HepG2 (cell line): ENCODE measurements around the gene SLC12A2. TPM values are rescaled to one million over a fixed set of nuclear protein-coding genes. Genes with fewer than 3 reads are reported as not detected.

ENCODE experiments used
- ATAC-seq: fragments of 200-7000 bp; cut with Tn5 transposase; 3 replicates; pipeline ENCODE4 v1.9.1; 2020; ENCODE audit warnings: mild to moderate bottlenecking, moderate library complexity
- BruUV-seq: library from RNA; stranded (reverse); fragments of 400-500 nt; replicated peaks from 2 replicates; lab custom pipeline; 2021; lab: Mats Ljungman, UMichigan
- CTCF ChIA-PET: fragments of 300-600 bp; formaldehyde crosslinking; extraction: SDS; loops from one replicate; lab custom pipeline; 2021; ENCODE audit warnings: low total read pairs, inconsistent platforms, low intra/inter-chr PET ratio; lab: Yijun Ruan, JAX
- POLR2A ChIA-PET: fragments of 350-600 bp; sonication (Branson Sonifier 250); formaldehyde crosslinking; loops from one replicate; lab custom pipeline; 2020; ENCODE audit warnings: antibody characterized with exemption, inconsistent platforms; lab: Yijun Ruan, JAX
- DNase-seq: peaks from one replicate; pipeline ENCODE4 v3.0.0-alpha.2; 2015; ENCODE audit warnings: low spot score
- FAIRE-seq: peaks from 3 replicates; lab custom pipeline; 2011; peaks lifted over from hg19 to GRCh38; lab: Jason Lieb, UNC
- H2AFZ ChIP-seq: one replicate; pipeline ENCODE4 v1.6.1; 2011; ENCODE audit warnings: low read length, inconsistent platforms
- H3K27ac ChIP-seq: fragments of 300-600 bp; 3 replicates; pipeline ENCODE4 v1.8.0; 2011; ENCODE audit warnings: mixed run types, mild to moderate bottlenecking, mixed read lengths, low read length, inconsistent platforms; ENCODE audit not compliant: insufficient read depth; ENCODE audit errors: extremely low read length
- H3K27me3 ChIP-seq, 2 experiments: fragments of 200-600 bp in 1 of 2; 2 replicates in 1 of 2; 3 replicates in 1 of 2; pipeline versions ENCODE4 v1.6.0 to v1.8.0; 2011; ENCODE audit warnings: low read length in 2 of 2, mild to moderate bottlenecking in 2 of 2, moderate library complexity in 2 of 2, inconsistent platforms in 1 of 2; ENCODE audit not compliant: insufficient read depth in 2 of 2, control insufficient read depth in 1 of 2
- H3K36me3 ChIP-seq, 2 experiments: fragments of 200-600 bp in 1 of 2; replicated peaks in 1 of 2; 2 replicates in 1 of 2; 3 replicates in 1 of 2; pipeline versions ENCODE4 v1.5.1 to v1.8.0; 2011; ENCODE audit warnings: low read length in 2 of 2, inconsistent platforms in 1 of 2; ENCODE audit not compliant: insufficient read depth in 2 of 2, control insufficient read depth in 1 of 2
- H3K4me1 ChIP-seq: 2 replicates; pipeline ENCODE4 v1.5.1; 2012; ENCODE audit warnings: low read length, inconsistent platforms; ENCODE audit not compliant: insufficient read depth
- H3K4me2 ChIP-seq: 2 replicates; pipeline ENCODE4 v1.6.0; 2011; ENCODE audit warnings: low read depth, low read length, inconsistent platforms
- H3K4me3 ChIP-seq, 3 experiments: fragments of 200-600 bp in 1 of 3; sonication (generic), shearing (Covaris generic) in 1 of 3; replicated peaks in 1 of 3; 2 replicates each; pipeline ENCODE4 v1.5.1; 2011 to 2016; ENCODE audit warnings: low read length in 3 of 3, inconsistent platforms in 2 of 3, low read depth in 2 of 3, mild to moderate bottlenecking in 2 of 3, control low read depth in 1 of 3, mixed read lengths in 1 of 3; ENCODE audit not compliant: insufficient read depth in 1 of 3
- H3K79me2 ChIP-seq: one replicate; pipeline ENCODE4 v1.6.1; 2011; ENCODE audit warnings: low read length, inconsistent platforms; ENCODE audit not compliant: insufficient read depth
- H3K9ac ChIP-seq: 2 replicates; pipeline ENCODE4 v1.6.0; 2011; ENCODE audit warnings: mild to moderate bottlenecking, low read depth, low read length, inconsistent platforms; ENCODE audit not compliant: insufficient read depth
- H3K9me3 ChIP-seq: 2 replicates; pipeline ENCODE4 v1.5.1; 2012; ENCODE audit warnings: mild to moderate bottlenecking, low read length
- H4K20me1 ChIP-seq: 2 replicates; pipeline ENCODE4 v1.6.0; 2011; ENCODE audit warnings: inconsistent platforms, mild to moderate bottlenecking, low read length, moderate library complexity; ENCODE audit not compliant: insufficient read depth
- BCL3 ChIP-seq: sonication (generic); formaldehyde crosslinking; IDR thresholded peaks from 2 replicates; pipeline ENCODE4 v1.5.1; 2020; ENCODE audit warnings: mild to moderate bottlenecking, missing genetic modification reagents, moderate library complexity
- FOXP4 ChIP-seq: sonication (generic); formaldehyde crosslinking; IDR thresholded peaks from 2 replicates; pipeline ENCODE4 v1.4.0; 2020; ENCODE audit warnings: missing genetic modification reagents
- KMT2B ChIP-seq: IDR thresholded peaks from 2 replicates; pipeline ENCODE4 v1.6.1; 2016; ENCODE audit warnings: missing genetic modification reagents, missing compliant biosample characterization
- MED8 ChIP-seq: sonication (generic); formaldehyde crosslinking; IDR thresholded peaks from 2 replicates; pipeline ENCODE4 v1.8.1; 2023; ENCODE audit warnings: mild to moderate bottlenecking, missing genetic modification reagents; ENCODE audit not compliant: insufficient replicate concordance
- NONO ChIP-seq, 2 experiments: fragments of 450-650 bp in 1 of 2; sonication (generic) in 1 of 2; formaldehyde crosslinking in 1 of 2; IDR thresholded peaks in 1 of 2; conservative IDR thresholded peaks in 1 of 2; 2 replicates each; pipeline versions ENCODE4 v1.6.1 to v1.8.0; 2017 to 2022; ENCODE audit warnings: mild to moderate bottlenecking in 1 of 2, missing genetic modification reagents in 1 of 2, moderate library complexity in 1 of 2
- NRL ChIP-seq: sonication (generic); formaldehyde crosslinking; IDR thresholded peaks from 2 replicates; pipeline ENCODE4 v1.5.0; 2020; ENCODE audit warnings: missing genetic modification reagents, mild to moderate bottlenecking, moderate library complexity, borderline replicate concordance
- TOE1 ChIP-seq: sonication (generic); formaldehyde crosslinking; IDR thresholded peaks from 2 replicates; pipeline ENCODE4 v1.4.0; 2020; ENCODE audit warnings: mild to moderate bottlenecking, missing genetic modification reagents
- XRCC5 ChIP-seq: fragments of 200-400 bp; formaldehyde crosslinking; optimal IDR thresholded peaks from 2 replicates; pipeline ENCODE3; 2017; ENCODE audit warnings: mild to moderate bottlenecking, low read length
- ZFP36L1 ChIP-seq: sonication (generic); formaldehyde crosslinking; IDR thresholded peaks from 2 replicates; pipeline ENCODE4 v1.8.0; 2022; ENCODE audit warnings: mild to moderate bottlenecking, missing genetic modification reagents, moderate library complexity
- ZKSCAN1 ChIP-seq: fragments of 150-350 bp; IDR thresholded peaks from 2 replicates; pipeline ENCODE4 v1.6.1; 2014; ENCODE audit warnings: low read length
- ZNF180 ChIP-seq: sonication (generic); formaldehyde crosslinking; IDR thresholded peaks from 2 replicates; pipeline ENCODE4 v1.4.0; 2020; ENCODE audit warnings: low read depth, missing genetic modification reagents, borderline replicate concordance
- ZNF430 ChIP-seq: sonication (generic); formaldehyde crosslinking; IDR thresholded peaks from 2 replicates; pipeline ENCODE4 v1.9.0; 2021; ENCODE audit warnings: mild to moderate bottlenecking, missing genetic modification reagents
- ZNF629 ChIP-seq: sonication (generic); formaldehyde crosslinking; conservative IDR thresholded peaks from 2 replicates; pipeline ENCODE4 v1.5.0; 2020; ENCODE audit warnings: missing genetic modification reagents
- ZNF879 ChIP-seq: sonication (generic); formaldehyde crosslinking; IDR thresholded peaks from 2 replicates; pipeline ENCODE4 v1.8.1; 2023; ENCODE audit warnings: missing genetic modification reagents
- WGBS: methylation state at CpG from one replicate; pipeline ENCODE4 v1.1.6; 2017; ENCODE audit warnings: low lambda C conversion rate; 5-methylcytosine and 5-hydroxymethylcytosine counted together
- in situ Hi-C: cut with HindIII; loops from 2 replicates; pipeline ENCODE4 v1.10.0; 2017; ENCODE audit warnings: low pct_unique_long_range_greater_than_20kb; ENCODE audit not compliant: extremely low pct_ligation_motif_present
- intact Hi-C: fragments of 100-400 bp; cut with micrococcal nuclease; formaldehyde crosslinking; loops from one replicate; pipeline ENCODE4 v1.10.0; 2022; ENCODE audit not compliant: unreplicated experiment
- polyA plus RNA-seq, 8 experiments: library from polyadenylated mRNA; depleted of rRNA in 3 of 8; stranded (reverse) in 7 of 8; unstranded in 1 of 8; fragments of >200 nt; fragmentation: Illumina TruSeq in 4 of 8; extraction: Trizol in 4 of 8; gene quantifications; 2 replicates each; pipeline versions ENCODE4 v1.2.1 to v1.2.3, GENCODE V29; 2011 to 2016; ENCODE audit warnings: low read depth in 4 of 8, missing spikeins in 1 of 8, mixed read lengths in 1 of 8; ENCODE audit not compliant: insufficient read depth in 1 of 8
- total RNA-seq, 5 experiments: library from RNA; depleted of rRNA; stranded (reverse); fragments of >200 nt; fragmentation: Illumina TruSeq; extraction: Trizol; gene quantifications; 2 replicates each; pipeline ENCODE4 v1.2.3, GENCODE V29; 2016; ENCODE audit warnings: low read depth in 1 of 5
- TF ChIP-seq, protein P1 (sequence below): IDR thresholded peaks from 2 replicates; pipeline ENCODE4 v1.6.1; 2016; ENCODE audit warnings: low read depth, missing genetic modification reagents, missing compliant biosample characterization

The SLC12A2 gene
- total and polyA plus RNA-seq, 2 of the 13 experiments (the other 11 are each of a cell fraction or from before 2014, with no cell fraction given), result 4.0 to 9.7 TPM

- TF ChIP-seq NONO (IDR thresholded peaks at IDR 0.05) (no peak), NONO (CRISPR knock-in tag; conservative IDR thresholded peaks at IDR 0.05) (no peak), BCL3 (CRISPR knock-in tag) (no peak), ZKSCAN1 (no peak), XRCC5 (no peak), ZFP36L1 (CRISPR knock-in tag) (no peak)
These were observed 40.4 kb downstream of the SLC12A2 start (continued) for GRCh38 chr5:128123936-128124335.

- H3K27ac ChIP-seq, result no peak overlapping the region
- FAIRE-seq (no peak), ATAC-seq (no peak), DNase-seq (no peak)
- no peak overlapping the region for H3K9ac ChIP-seq
- BruUV-seq, result no TSS peak
- H4K20me1 ChIP-seq, result no peaks in the 10 kb centered on the region
- 42% methylated on average over 2 of the region's 2 CpGs for WGBS
- in situ Hi-C loops (no loop called here), intact Hi-C loops (no loop called here)
- H3K4me2 ChIP-seq, result no peak overlapping the region
- H2AFZ ChIP-seq, result no peak overlapping the region
- no peaks in the 10 kb centered on the region for H3K27me3 ChIP-seq
- H3K36me3 ChIP-seq, result no peaks in the 10 kb centered on the region
- H3K4me3 ChIP-seq, result no peak overlapping the region
- no peaks in the 10 kb centered on the region for H3K4me1 ChIP-seq
- ChIA-PET POLR2A (no interaction called here), CTCF (no interaction called here)
- H3K9me3 ChIP-seq, result no peaks in the 10 kb centered on the region
- H3K79me2 ChIP-seq, result no peaks in the 10 kb centered on the region
- no peak for TF ChIP-seq NRL (CRISPR knock-in tag)
- no peak for TF ChIP-seq ZNF629
- TF ChIP-seq ZNF180, result no peak
- TF ChIP-seq ZKSCAN1, result no peak
- no peak for TF ChIP-seq ZNF430 (CRISPR knock-in tag)
- no peak for TF ChIP-seq MED8 (CRISPR knock-in tag)
- TF ChIP-seq TOE1, result no peak
- TF ChIP-seq KMT2B (CRISPR knock-in tag), result no peak
- no peak for TF ChIP-seq FOXP4 (CRISPR knock-in tag)
- no peak for TF ChIP-seq ZNF879 (CRISPR knock-in tag)
- TF ChIP-seq, protein P1, sequence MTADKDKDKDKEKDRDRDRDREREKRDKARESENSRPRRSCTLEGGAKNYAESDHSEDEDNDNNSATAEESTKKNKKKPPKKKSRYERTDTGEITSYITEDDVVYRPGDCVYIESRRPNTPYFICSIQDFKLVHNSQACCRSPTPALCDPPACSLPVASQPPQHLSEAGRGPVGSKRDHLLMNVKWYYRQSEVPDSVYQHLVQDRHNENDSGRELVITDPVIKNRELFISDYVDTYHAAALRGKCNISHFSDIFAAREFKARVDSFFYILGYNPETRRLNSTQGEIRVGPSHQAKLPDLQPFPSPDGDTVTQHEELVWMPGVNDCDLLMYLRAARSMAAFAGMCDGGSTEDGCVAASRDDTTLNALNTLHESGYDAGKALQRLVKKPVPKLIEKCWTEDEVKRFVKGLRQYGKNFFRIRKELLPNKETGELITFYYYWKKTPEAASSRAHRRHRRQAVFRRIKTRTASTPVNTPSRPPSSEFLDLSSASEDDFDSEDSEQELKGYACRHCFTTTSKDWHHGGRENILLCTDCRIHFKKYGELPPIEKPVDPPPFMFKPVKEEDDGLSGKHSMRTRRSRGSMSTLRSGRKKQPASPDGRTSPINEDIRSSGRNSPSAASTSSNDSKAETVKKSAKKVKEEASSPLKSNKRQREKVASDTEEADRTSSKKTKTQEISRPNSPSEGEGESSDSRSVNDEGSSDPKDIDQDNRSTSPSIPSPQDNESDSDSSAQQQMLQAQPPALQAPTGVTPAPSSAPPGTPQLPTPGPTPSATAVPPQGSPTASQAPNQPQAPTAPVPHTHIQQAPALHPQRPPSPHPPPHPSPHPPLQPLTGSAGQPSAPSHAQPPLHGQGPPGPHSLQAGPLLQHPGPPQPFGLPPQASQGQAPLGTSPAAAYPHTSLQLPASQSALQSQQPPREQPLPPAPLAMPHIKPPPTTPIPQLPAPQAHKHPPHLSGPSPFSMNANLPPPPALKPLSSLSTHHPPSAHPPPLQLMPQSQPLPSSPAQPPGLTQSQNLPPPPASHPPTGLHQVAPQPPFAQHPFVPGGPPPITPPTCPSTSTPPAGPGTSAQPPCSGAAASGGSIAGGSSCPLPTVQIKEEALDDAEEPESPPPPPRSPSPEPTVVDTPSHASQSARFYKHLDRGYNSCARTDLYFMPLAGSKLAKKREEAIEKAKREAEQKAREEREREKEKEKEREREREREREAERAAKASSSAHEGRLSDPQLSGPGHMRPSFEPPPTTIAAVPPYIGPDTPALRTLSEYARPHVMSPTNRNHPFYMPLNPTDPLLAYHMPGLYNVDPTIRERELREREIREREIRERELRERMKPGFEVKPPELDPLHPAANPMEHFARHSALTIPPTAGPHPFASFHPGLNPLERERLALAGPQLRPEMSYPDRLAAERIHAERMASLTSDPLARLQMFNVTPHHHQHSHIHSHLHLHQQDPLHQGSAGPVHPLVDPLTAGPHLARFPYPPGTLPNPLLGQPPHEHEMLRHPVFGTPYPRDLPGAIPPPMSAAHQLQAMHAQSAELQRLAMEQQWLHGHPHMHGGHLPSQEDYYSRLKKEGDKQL (CRISPR knock-in tag), result no peak
These were observed 42.7 kb downstream of the SLC12A2 start for GRCh38 chr5:128126241-128126640.
